PC-9 (cell line): ENCODE results near the gene NPW.

Experiments
- CTCF ChIP-seq: fragments of 200-600 bp; sonication (generic); conservative IDR thresholded peaks from 2 replicates; pipeline ENCODE4 v1.6.1; 2017; ENCODE audit warnings: mixed run types, antibody characterized with exemption, mild to moderate bottlenecking, moderate library complexity
- EZH2 ChIP-seq: fragments of 200-600 bp; sonication (generic); IDR thresholded peaks from 2 replicates; pipeline ENCODE4 v1.8.0; 2017; ENCODE audit warnings: antibody characterized with exemption, low read depth

GRCh38 chr16:1982991-1983543, 36.5 kb upstream of the NPW start:
- no peak for TF ChIP-seq CTCF
- no peak for TF ChIP-seq EZH2
